ENCODE data around the gene DAB1. TPM values are rescaled to one million over a fixed set of nuclear protein-coding genes. Genes with fewer than 3 reads are reported as not detected.

DAB1 gene
- total RNA-seq, 1 donor from 2014 or later = 3.5 TPM

GRCh38 chr1:56957931-56958330 is 465.9 kb downstream of the DAB1 start:
- intact Hi-C loops (cut with micrococcal nuclease) = no loop called here

- intact Hi-C loops (cut with micrococcal nuclease) = no loop called here
Observed at GRCh38 chr1:56954664-56955063, 469.2 kb downstream of the DAB1 start.

- intact Hi-C loops (cut with micrococcal nuclease) = no loop called here
Observed at GRCh38 chr1:56953386-56953785, 470.5 kb downstream of the DAB1 start.

GRCh38 chr1:56952501-56952900 is 471.4 kb downstream of the DAB1 start:
- intact Hi-C loops (cut with micrococcal nuclease) = no loop called here

- intact Hi-C loops (cut with micrococcal nuclease) = no loop called here
Observed at GRCh38 chr1:56948403-56949023, 475.3 kb downstream of the DAB1 start.

Measured in T-helper 2 cell treated with Interferon-gamma antibody and Interleukin-4, amounts not matched to agents 100 ng/mL and 5 ng/mL, for 36 hours (primary cell).